D721Med (cell line): Measurements from ENCODE around the gene PCDH17.

Source experiments
- DNase-seq: peaks from one replicate; pipeline ENCODE4 v3.0.0; 2011; ENCODE audit warnings: low spot score; ENCODE audit not compliant: insufficient read length
- FAIRE-seq: peaks from 2 replicates; lab custom pipeline; 2011; peaks lifted over from hg19 to GRCh38; lab: Jason Lieb, UNC
- CTCF ChIP-seq: IDR thresholded peaks from 2 replicates; pipeline ENCODE4 v1.5.1; 2012; ENCODE audit warnings: mild to moderate bottlenecking, control low read depth; ENCODE audit not compliant: insufficient read depth; ENCODE audit errors: missing control alignments

Gene PCDH17

GRCh38 chr13:57636816-57637215, 5.3 kb downstream of the PCDH17 start:
- FAIRE-seq, result peak; percentile 21
- DNase-seq, result no peak
- no peak for TF ChIP-seq CTCF

GRCh38 chr13:57637515-57637914, 6.0 kb downstream of the PCDH17 start:
- DNase-seq, result no peak
- no peak for TF ChIP-seq CTCF
- FAIRE-seq, result no peak

GRCh38 chr13:57638186-57638890, 6.8 kb downstream of the PCDH17 start:
- no peak for DNase-seq
- FAIRE-seq, result no peak
- no peak for TF ChIP-seq CTCF

GRCh38 chr13:57640607-57641006, 9.1 kb downstream of the PCDH17 start:
- DNase-seq (no peak), FAIRE-seq (no peak)
- no peak for TF ChIP-seq CTCF

GRCh38 chr13:57641051-57641450, 9.5 kb downstream of the PCDH17 start:
- no peak for FAIRE-seq
- DNase-seq, result no peak
- TF ChIP-seq CTCF, result no peak

- FAIRE-seq, result no peak
- TF ChIP-seq CTCF, result no peak
- no peak for DNase-seq
Observed at GRCh38 chr13:57644106-57644505, 12.6 kb downstream of the PCDH17 start.

- no peak for TF ChIP-seq CTCF
- FAIRE-seq (no peak), DNase-seq (no peak)
Observed at GRCh38 chr13:57653229-57653989, 21.9 kb downstream of the PCDH17 start.
